Breast epithelium (tissue), 4 donors: ENCODE results near the gene HUS1. TPM values are rescaled to one million over a fixed set of nuclear protein-coding genes. Genes with fewer than 3 reads are reported as not detected.
"Not testable (repeated sequence)": the region's sequence is repeated elsewhere in the genome, so short reads cannot be mapped to it uniquely, and the experiment has no call there.

Source experiments
- DNase-seq, 2 donors: peaks; one replicate each; pipeline ENCODE4 v3.0.0-alpha.2; 2019; ENCODE audit warnings: low spot score in 2 of 2
- H3K27ac ChIP-seq, 2 donors: fragments of 200-600 bp; sonication (generic) in 1 of 2; one replicate each; pipeline ENCODE4 v1.5.1; 2016 to 2019; ENCODE audit warnings: mild to moderate bottlenecking in 1 of 2
- H3K27me3 ChIP-seq, 2 donors: fragments of 200-600 bp; sonication (generic) in 1 of 2; one replicate each; pipeline versions ENCODE4 v1.5.1 to v1.6.0; 2017 to 2019; ENCODE audit warnings: control low read depth in 1 of 2, mild to moderate bottlenecking in 1 of 2
- H3K36me3 ChIP-seq: fragments of 200-600 bp; one replicate; pipeline ENCODE4 v1.5.1; 2019
- H3K4me1 ChIP-seq, 2 donors: fragments of 200-600 bp; sonication (generic); one replicate each; pipeline ENCODE4 v1.5.1; 2016 to 2019; ENCODE audit warnings: control low read depth in 1 of 2
- H3K4me3 ChIP-seq, 3 donors: fragments of 200-600 bp; sonication (generic); 1 replicate in 2 of 3; 2 replicates in 1 of 3; pipeline ENCODE4 v1.5.1; 2016 to 2019; ENCODE audit warnings: mild to moderate bottlenecking in 3 of 3, moderate library complexity in 2 of 3
- H3K9me3 ChIP-seq, 2 donors: fragments of 200-600 bp; sonication (generic) in 1 of 2; one replicate each; pipeline ENCODE4 v1.5.1; 2016 to 2019; ENCODE audit warnings: control low read depth in 1 of 2
- CTCF ChIP-seq, 3 donors: fragments of 450-650 bp; IDR thresholded peaks; one replicate each; pipeline ENCODE4 v1.5.1; 2016 to 2017; ENCODE audit warnings: antibody characterized with exemption in 3 of 3, mild to moderate bottlenecking in 3 of 3, moderate library complexity in 3 of 3
- POLR2A ChIP-seq: fragments of 450-650 bp; IDR thresholded peaks from one replicate; pipeline ENCODE4 v1.6.1; 2016; ENCODE audit warnings: antibody characterized with exemption, mild to moderate bottlenecking, moderate library complexity
- POLR2AphosphoS5 ChIP-seq, 3 donors: sonication (generic); formaldehyde crosslinking; IDR thresholded peaks; one replicate each; pipeline ENCODE4 v1.6.1; 2017; ENCODE audit warnings: antibody characterized with exemption in 3 of 3
- intact Hi-C: fragments of 100-400 bp; cut with DNase I; formaldehyde crosslinking; loops from one replicate; pipeline ENCODE4 v1.15.1; 2023; ENCODE audit warnings: low total_unique reads
- total RNA-seq, 3 donors: library from RNA; depleted of rRNA; stranded (reverse); fragments of >200 nt; gene quantifications; one replicate each; pipeline ENCODE4 v1.1.0, GENCODE V29; 2016

Gene HUS1
- total RNA-seq, 3 donors from 2014 or later: 26.5 to 46.2 (median 31.5) TPM

- no peak for DNase-seq
- intact Hi-C loops: no loop called here
- no peak overlapping the region for H3K4me3 ChIP-seq
- H3K27ac ChIP-seq: no peak overlapping the region
- TF ChIP-seq POLR2AphosphoS5 (IDR thresholded peaks at IDR 0.05): no peak
- TF ChIP-seq CTCF (IDR thresholded peaks at IDR 0.05): no peak
- TF ChIP-seq POLR2A: no peak
- no peaks in the 10 kb centered on the region for H3K4me1 ChIP-seq
- H3K9me3 ChIP-seq: no peaks in the 10 kb centered on the region
- H3K27me3 ChIP-seq: no peaks in the 10 kb centered on the region
- no peaks in the 10 kb centered on the region for H3K36me3 ChIP-seq
Measured at GRCh38 chr7:47924266-47924665, 55.1 kb downstream of the HUS1 start.

GRCh38 chr7:47923081-47923875 is 56.1 kb downstream of the HUS1 start:
- H3K27ac ChIP-seq, DNase-seq, H3K4me3 ChIP-seq, H3K36me3 ChIP-seq, H3K9me3 ChIP-seq, H3K4me1 ChIP-seq, H3K27me3 ChIP-seq, intact Hi-C loops: not testable (repeated sequence)

DNA sequence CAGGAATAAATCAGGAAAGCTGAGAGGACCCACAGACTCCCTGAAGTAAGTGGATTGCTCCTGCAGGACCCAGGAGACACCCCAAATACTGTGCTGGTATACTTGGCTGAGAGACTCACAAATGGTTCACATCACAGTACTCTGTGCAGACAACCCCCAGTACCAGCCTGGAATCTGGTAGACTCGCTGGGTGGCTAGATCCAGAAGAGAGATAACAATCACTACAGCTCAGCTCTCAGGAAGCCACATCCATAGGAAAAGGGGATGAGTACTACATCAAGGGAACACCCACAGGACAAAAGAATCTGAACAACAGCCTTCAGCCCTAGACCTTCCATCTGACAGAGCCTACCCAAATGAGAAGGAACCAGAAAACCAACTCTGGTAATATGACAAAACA is 62.9 kb downstream of the HUS1 start:
- H3K4me3 ChIP-seq, H3K27ac ChIP-seq, H3K27me3 ChIP-seq, DNase-seq, intact Hi-C loops, H3K4me1 ChIP-seq, H3K9me3 ChIP-seq, H3K36me3 ChIP-seq: not testable (repeated sequence)

DNA sequence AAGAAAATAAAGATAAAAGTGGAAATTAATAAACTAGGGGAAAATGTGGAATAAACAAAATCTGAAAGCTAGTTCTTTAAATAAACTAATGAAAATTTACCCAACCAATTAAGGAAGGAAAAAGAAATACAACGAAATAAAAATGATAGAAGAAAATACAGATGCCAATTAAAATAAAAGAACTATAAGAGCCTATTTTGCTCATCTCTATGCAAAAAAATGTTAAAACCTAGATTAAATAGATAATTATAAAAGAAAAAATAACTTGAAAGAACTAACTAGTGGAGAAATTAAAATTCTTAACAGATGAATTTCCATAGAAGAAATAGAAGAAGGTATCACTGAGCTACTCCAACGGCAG is 63.8 kb downstream of the HUS1 start:
- Histone ChIP-seq H3K4me1 (no peaks in the 10 kb centered on the region), H3K4me3 (no peak overlapping the region), H3K36me3 (no peaks in the 10 kb centered on the region), H3K27ac (no peak overlapping the region), H3K9me3 (no peaks in the 10 kb centered on the region), H3K27me3 (no peaks in the 10 kb centered on the region)
- TF ChIP-seq POLR2AphosphoS5 (IDR thresholded peaks at IDR 0.05) (no peak), POLR2A (no peak), CTCF (IDR thresholded peaks at IDR 0.05) (no peak)
- intact Hi-C loops: no loop called here
- no peak for DNase-seq

GRCh38 chr7:47914717-47915615 is 64.4 kb downstream of the HUS1 start:
- no peak overlapping the region for H3K27ac ChIP-seq
- no peaks in the 10 kb centered on the region for H3K9me3 ChIP-seq
- intact Hi-C loops: no loop called here
- no peaks in the 10 kb centered on the region for H3K27me3 ChIP-seq
- DNase-seq: no peak
- H3K4me3 ChIP-seq: no peak overlapping the region
- TF ChIP-seq POLR2A: no peak
- no peak for TF ChIP-seq CTCF (IDR thresholded peaks at IDR 0.05)
- TF ChIP-seq POLR2AphosphoS5 (IDR thresholded peaks at IDR 0.05): no peak
- H3K36me3 ChIP-seq: no peaks in the 10 kb centered on the region
- no peaks in the 10 kb centered on the region for H3K4me1 ChIP-seq

Other genes with a start within 250 kb of the HUS1 start
- under 1 TPM; 0.32 to 0.44 (median 0.33) TPM for gene PKD1L1, start 31.1 kb downstream of the HUS1 start, total RNA-seq
- not detected for gene SUN3, start 49.5 kb upstream of the HUS1 start, total RNA-seq
- gene C7orf57, start 55.9 kb upstream of the HUS1 start, total RNA-seq: not detected
- gene UPP1, start 109.7 kb upstream of the HUS1 start, total RNA-seq: 10 to 100 TPM; 11.1 to 32.1 (median 19.5) TPM
- under 1 TPM; under 0.01 to 0.29 (median under 0.01) TPM for gene ABCA13, start 191.8 kb upstream of the HUS1 start, total RNA-seq